ENCODE measurements around the gene KLHL6.
A peak's percentile ranks its signal among the peaks of the same experiment; 100 is the strongest.

KLHL6 gene

DNA sequence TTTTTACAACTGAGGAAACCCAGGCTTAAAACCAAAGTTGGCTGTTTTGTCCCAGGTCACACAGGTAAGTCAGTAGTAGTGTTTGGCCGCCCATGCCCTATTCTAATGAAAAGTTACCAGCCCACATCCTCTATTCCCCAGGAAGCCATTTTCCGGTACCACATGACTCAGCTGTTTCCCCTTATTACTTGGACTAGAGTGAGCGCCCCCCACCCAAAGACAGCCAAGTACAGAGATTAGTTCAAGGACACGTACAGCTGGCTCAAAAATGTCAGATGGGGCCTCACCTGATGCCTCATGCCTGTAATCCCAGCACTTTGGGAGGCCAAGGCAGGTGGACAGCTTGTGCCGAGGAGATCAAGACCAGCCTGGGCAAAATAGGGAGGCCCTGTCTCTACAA lies 8.5 kb upstream of the KLHL6 start:
- no peak for DNase-seq

DNA sequence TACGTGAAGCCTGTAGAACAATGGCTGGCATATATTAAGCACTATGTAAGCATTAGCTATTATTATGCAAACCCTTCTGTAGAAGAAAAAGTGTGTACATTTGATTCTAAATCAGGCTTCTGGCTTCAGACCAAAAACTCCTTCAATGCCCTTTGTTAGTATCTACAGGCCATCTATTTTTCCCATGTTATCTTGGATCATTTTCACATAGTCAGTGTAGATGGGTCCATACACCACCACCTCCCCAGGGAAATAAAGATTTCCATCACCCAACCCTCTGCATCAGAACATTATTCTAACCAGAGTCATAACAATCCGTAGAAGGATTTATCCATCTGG lies 8.0 kb upstream of the KLHL6 start:
- DNase-seq = no peak

DNA sequence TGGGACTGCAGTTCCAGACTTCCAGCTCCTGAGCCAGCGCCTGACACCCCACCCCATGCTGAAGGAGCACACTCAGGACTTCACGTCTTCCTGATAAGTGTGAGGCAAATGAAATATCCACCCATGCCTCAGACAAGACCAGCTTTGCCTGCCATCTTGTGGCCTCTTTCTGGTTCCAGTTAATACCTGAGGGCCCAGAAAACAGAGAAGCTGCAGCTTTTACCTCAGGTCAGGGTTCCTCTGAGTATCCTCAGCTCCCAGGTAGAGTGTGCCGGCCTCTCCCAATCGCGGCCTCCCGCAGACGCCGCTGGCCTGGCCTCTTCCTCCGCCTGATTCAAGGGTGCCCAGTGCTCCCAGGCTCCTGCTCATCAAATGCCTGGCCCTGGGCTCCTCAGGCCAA lies 5.1 kb upstream of the KLHL6 start:
- DNase-seq = no peak

DNA sequence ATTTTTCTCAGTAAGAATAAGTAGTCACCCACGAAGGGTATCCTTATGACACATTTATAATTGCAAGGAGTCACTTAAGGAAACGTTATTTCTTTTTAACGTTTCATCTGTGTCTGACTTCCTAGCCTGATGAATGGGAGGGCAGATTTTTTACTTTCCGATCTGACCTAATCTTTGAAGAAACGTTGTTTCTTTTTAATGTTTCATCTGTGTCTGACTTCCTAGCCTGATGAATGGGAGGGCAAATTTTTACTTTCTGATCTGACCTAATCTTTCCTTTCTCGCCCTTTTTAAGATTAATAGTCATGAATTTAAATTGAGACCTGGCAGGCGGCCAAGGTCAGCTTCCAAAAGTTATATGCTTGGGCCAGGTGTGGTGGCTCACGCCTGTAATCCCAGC lies 3.0 kb upstream of the KLHL6 start:
- DNase-seq = no peak

DNA sequence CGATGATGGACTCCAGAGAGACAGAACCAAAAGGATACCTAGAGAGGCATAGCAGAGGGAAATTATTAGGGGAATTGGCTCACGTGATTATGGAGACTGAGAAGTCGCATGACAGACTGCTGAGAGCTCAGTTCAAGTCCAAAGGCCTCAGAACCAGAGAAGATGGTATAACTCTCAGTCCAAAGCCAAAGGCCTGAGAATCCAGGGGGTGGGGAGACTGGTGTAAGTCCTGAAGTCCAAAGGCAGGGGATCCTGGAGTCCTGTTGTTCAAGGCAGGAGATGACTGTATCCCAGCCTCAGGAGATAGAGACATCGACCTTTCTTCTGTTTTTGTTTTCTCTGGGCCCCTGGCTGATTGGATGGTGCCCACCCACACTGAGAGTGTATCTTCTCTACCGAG lies 1.2 kb upstream of the KLHL6 start:
- no peak for DNase-seq

DNA sequence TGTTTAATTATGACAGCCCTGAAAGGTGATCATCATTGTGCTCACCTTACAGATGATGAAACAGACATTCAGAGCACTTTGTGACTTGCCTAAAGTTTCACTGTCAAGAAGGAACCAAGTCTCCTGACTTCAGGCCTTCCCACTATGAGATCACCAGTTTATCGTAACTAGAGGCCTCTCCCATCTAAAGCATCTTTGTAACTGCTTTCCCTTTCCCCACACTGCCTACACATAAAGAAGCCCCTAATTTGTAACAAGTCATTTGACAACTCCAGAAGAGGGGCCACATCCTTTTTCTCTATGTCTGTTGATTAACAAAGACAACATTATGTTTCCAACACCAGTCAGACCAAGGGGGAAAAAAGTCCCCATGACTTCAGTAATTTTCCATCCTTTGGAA lies 1.1 kb downstream of the KLHL6 start:
- no peak for DNase-seq

DNA sequence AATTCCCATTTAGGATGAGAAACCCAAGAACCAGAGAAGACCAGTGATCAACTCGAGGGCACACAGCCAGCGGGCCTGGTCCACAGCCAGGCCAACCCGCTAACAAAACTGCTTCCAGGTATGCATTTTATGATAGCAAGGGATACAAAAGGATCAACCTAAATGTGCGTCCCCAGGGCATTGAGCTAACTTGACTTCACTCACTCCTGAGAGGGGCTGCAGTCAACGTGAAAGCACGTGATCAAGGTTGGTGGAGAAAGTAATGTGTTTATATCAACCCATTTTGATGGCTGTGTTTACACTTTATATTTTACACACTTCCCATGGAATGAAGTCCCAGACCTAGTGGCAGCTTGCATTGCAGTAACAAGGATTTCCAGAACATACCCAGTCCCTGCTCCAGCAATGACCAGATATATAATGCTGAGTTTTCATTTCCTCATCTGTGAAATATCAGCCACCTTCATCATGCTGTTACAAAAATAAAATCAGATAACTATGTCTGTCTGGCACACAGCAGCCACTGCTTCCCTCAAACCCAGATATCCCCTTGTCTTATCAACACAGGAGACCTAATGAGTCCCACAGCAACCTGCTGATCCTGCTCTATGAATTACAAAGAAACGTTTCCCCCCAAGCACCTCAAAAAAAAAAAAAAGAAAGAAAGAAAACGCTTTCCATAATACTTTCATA lies 2.0 kb downstream of the KLHL6 start:
- DNase-seq = no peak

DNA sequence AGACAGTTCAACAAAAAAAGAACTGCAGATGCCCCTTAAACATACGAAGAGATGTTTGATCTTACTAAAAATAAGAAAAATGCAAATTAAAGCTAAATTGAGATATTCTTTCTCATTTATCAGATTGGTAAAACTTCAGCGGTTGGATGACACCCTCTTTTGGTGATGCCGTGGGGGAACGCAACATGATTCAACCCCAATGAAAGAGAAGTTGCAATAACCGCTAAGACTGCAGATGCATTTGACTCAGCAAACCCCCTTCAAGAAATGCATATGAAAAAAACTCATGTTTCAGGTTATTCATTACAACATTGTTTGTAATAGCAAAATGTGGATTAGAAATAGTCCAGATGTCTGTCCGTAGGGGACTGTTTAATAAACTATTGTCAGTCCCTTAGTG lies 3.6 kb downstream of the KLHL6 start:
- no peak for DNase-seq

DNA sequence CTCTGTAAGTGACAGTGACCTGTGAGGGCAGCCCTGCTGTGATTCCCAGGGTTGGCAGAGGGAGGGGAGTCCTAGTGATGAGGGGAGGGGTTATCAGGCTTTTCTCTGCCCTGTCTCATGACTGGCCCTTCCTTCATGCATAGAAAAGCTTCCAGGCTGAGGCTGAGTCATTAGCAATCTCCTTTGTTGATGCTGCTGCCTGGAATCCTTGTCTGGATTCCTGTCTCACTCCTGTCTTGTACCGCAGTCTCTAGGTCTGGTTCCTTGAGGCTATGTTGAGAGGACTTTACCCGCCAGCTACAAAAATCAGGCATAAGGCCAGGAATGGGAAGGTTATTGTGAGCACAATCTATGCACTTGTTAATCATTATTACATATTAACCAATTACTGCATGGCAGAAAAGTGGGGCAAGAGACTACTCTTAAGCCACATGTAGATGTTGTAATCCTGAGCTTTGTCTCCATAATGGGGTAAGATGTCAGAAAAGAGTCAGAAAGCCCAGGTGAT lies 7.2 kb downstream of the KLHL6 start:
- peak; percentile 69 for DNase-seq

DNA sequence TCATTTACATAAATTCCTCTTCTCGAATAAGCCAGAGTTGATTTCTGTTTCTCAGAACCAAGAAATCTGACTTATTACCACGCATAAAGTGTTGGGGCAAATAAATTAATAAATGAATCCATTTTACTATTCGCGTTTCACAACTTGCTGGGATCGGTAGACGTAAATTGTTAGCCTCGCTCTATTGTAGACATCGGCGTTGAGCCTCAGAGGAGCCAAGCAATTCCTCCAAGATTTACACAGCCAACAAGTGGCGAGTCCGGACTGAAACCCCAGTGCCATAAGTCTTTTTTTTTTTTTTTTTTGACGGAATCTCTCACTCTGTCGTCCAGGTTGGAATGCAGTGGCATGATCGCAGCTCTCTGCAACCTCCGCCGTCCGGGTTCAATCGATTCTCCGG lies 8.9 kb downstream of the KLHL6 start:
- no peak for DNase-seq

DNA sequence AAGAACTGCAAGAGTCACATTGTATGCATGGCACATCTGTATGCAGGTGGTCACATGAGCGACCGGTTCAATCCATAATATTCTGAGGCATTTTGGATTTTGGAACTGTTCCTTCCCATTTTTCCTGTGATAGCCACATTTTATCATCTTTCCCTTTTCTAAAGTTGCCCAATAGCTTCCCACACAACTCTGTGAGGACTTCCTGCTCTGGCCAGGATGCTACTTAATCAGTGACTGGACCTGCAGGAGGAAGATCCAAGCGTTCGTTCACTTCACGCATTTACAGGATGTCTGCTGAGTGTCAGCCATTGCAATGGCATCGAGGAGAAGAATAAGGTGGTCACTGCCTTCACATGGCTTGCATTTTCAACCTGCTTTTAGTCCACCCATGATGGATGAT lies 9.8 kb downstream of the KLHL6 start:
- no peak for DNase-seq

DNA sequence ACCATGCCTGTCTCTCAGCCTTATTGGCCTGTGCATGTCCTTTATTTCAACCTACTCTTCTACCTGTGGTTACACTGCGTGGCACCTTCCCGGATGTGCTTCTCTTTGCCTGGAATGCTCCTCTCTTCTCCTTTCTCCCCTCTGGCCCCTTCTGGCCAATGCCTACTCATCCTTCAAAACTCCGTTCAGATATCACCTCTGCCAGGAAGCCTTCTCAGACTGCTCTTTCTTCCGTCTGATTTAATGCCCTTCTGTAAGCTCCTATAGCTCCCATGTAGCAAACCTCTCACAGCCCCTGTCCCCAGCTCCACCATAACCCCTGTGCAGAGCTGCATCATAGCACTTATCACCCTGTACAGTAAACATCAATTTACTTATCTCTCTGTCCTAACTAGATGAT lies 13.2 kb downstream of the KLHL6 start:
- DNase-seq = no peak

DNA sequence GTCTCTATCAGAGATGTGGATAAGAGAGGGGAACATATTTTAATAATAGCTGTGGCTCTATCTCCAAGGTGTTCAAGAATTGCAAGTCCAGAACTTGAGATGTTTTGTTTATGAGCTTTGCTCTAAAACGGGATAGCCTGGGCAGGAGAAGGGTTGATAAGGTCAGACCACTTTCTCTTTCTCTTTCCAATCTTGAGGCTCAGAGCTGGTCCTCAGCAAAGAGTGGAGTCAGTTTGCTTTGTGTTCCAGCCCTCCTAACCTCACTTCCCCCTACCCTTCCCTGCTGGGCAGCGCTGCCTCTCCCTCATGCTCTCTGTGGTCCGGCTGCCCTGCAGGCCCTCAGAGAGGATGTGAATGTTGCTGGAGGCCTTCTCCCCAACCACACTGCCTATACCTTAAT lies 13.8 kb downstream of the KLHL6 start:
- no peak for DNase-seq

DNA sequence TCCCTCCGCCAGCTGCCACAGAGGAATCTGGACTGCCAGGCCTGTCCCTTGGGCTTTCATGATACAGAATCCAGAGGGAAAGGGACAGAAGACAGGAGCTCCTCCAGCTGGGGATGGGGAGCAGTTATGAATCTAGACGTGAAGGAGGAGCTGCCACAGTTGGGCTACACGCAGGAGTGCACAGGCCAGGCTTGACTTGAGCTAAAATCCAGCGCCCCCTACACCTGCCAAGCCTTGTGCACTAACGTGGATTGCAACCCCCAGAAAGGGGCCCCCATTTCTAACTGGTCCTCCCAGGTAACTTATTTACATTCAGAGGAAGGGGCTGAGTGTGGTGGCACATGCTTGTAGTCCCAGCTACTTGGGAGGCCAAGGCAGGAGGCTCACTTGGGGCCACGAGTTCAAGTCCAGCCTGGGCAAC lies 14.3 kb downstream of the KLHL6 start:
- DNase-seq = no peak

DNA sequence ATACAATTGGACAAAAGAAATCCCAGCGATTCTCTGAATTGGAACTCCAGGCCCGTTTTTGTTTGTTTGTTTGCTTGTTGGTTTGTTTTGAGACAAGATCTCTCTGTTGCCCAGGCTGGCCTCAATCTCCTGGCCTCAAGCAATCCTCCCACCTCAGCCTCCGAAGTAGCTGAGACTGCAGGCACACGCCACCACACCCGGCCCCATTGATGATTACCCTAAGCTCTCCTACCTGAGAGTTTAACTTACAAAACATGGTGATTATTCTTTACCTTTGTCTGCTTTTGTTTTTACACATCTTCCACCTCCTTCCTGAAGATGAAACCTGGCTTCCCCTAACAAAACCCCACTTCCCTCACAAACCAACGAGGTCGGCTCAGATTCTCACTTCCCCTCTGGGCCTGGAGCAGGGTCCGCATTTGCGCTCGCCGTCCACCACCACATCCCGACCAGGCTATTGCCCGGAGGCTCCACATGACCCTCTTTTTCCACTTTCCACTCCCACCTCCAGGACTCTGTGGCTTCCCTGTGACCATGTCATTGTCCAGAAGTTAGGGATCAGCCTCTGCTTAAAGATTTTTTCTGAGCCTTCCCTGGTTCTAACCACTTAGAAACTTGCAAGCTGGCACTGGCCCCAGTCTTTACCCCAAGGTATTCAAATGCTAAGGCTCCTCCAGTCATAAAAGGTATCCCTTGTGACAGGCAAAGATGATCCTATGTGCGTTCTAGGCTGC lies 14.8 kb downstream of the KLHL6 start:
- DNase-seq = no peak

DNA sequence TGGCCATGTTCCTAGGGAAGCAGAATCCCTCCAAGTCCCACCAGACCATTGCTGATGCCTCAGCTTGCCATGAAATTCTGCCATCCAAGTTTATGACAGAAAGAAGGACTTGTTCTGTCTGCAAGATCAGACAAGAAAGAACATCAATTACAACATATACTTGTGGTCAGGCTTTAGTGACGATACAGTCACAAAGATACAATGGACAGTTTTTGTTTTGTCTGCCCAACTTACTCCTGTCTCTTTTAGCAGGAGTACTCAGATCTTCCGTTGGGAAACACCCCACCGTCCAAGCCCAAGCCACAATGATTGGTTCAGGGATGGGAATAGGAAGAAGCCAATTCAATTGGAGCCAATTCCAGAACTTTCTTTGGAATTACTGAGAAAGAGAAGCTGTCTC lies 15.7 kb downstream of the KLHL6 start:
- no peak for DNase-seq

DNA sequence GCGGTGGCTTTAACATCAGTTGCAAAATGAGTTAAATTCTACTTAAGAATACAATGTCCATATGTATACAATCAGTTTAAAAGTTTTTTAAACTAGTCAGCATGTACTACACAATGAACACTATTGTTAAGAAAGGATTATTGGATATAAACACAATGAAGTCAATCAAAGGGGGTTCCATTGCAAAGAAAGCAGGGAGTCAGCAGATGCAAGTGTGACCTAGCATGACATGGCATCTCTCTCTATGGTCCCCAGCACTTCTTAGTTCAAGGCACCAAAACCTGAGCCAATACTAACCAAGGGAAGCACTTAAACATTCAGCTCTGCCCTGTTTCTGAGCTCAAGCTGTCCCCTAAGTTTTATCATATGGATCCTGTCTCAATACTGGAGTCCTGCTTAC lies 17.0 kb downstream of the KLHL6 start:
- no peak for DNase-seq

DNA sequence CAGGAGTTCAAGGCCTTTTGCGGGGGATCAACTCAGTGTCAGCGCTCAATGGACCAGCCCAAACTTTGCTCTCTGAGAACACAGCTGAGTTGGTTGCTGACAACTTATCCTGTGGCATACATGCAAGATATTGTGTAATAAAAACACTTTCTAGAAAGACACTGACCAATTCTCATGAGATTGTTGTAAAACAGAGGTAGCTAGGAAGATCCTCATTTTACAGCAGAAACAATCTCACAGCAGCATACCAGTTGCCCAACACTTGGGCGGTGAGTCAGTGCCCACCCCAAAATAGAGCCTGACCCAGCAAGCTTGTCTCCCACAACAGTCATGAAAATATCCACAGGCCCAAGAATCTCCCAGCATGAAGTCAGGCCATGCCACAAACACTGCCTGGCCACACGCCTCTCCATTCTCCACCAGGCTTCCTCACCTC lies 18.2 kb downstream of the KLHL6 start:
- no peak for DNase-seq

DNA sequence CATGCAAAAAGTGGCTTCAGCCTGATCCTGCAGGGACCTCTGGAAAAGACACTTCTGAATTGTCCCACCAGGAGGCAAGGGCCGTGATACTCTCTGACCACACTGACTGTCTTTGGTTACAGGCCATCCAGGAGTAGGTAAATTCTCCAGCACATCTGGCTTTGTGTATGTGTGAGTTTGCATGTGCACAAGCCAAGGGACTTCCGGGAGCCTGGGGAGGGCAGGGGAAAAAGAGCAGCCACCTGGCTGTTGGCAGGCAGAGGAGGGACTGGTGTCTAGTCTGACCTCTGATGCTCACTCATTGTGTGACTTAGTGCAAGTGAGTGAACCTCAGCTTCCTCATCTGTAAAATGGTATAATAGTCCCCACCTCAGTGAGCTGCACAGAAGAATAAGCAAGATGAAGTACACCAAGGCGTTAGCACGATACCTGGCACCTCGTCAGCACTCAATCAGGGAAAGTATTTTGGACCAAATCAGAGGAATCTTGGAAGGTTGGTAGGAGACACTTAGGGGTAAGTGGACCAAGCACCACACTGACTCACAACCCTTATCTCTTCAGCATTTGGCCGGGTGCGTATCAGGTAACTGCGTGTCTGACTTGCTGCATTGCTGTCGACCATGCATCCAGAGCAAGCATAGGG lies 19.1 kb downstream of the KLHL6 start:
- DNase-seq = no peak

DNA sequence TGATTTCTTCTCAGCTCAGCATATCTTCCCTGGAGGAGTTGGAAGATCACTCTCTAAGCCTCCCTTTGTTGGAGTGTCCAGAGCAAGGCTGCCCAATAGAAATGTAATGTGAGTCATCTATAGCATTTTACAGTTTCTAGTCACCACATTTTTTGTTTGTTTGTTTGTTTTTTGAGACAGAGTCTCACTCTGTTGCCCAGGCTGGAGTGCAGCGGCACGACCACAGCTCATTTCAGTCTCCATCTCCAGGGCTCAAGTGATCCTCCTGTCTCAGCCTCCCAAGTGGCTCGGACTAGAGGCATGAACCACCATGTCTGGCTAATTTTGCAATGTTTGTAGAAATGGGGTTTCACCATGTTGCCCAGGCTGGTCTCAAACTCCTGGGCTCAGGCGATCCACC lies 21.3 kb downstream of the KLHL6 start:
- DNase-seq = no peak

DNA sequence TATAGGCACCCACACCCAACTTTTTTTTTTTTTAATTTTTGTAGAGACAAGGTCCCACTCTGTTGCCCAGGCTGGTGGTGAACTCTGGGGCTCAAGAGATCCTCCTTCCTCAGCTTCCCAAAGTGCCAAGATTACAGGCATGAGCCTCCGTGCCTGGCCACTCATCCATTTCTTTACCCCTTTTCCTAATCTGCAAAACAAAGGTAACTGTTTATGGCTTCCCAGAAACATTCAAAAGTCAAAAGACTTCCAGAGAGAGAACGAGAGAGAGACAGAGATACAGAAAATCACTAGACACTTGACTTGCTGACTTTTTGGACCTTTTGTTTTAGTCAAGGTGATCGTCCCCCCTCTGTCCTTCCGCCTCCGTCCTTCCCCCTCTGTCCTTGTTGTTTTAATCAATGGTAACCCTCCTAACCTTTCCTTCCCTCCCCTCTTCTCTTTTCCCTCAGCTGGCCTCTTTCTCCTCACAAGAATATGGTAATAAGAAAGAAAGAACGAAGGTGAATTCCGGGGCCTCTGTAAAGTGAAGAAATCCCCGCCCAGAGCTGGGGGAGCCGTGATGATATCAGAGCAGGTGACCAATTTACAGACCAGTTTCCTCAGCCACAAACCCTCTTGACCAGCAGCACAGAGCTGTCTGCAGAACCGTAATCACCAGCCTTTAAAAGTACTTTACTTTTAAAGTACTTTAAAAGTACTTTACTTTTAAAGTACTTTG lies 21.9 kb downstream of the KLHL6 start:
- no peak for DNase-seq

DNA sequence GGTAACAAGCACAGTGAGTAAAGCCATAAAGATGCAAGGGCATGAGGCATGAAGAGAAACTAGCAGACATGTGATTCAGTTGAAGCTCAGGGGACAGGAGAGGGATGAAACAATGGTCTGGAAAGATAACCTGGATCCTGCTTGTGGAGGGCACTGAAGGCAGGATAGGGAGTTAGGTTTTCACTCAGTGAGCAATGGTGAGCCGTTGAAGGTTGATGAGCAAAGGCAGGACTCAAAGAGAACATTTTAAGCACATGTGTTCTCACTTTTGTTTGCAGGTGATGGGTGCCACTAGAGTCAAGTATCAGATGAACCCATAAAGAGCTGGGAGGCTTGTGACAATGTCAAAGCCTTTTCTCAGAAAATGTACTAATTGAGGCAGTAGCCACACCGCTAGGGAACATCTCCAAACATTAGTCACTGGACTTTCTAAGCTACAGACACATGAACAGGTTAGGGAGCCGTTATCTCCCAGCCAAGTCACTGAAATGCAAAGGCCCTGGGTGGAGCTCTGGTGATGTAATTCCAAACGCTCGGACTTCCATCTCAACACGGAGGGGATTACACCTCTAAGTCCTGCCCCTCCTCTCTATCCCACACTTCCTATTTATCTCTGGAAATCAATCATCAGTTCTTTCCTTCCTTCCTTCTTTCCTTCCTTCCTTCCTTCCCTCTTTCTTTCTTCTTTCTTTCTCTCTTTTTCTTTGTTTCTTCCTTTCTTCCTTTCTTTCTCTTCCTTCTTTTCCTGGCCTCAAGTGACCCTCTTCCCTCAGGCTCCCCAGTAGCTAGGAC lies 22.7 kb downstream of the KLHL6 start:
- no peak for DNase-seq

DNA sequence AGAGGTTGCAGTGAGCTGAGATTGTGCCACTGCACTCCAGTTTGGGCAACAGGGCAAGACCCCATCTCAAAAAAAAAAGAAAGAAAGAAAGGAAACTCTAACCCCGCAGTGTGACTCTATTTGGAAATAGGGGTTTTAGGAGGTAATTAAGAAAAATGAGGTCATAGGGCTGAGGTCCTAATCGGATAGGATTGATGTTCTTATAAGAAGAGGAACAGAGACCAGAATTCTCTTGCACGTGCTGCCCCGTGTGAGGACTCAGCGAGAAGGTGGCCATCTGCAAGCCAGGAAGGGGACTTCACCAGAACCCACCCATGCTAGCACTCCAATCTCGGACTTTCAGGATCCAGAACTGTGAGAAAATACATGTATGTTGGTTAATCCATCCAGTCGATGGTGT lies 25.8 kb downstream of the KLHL6 start:
- no peak for DNase-seq

Measured in eye (tissue), 1 donor.